Tibial nerve (tissue), 4 donors: ENCODE measurements around the gene UBXN7.

Experiments
- CTCF ChIP-seq, 5 experiments: fragments of 200-600 bp in 3 of 5; fragments of 450-650 bp in 2 of 5; sonication (generic) in 3 of 5; IDR thresholded peaks; one replicate each; pipeline ENCODE4 v1.5.1; 2016 to 2019; ENCODE audit warnings: antibody characterized with exemption in 5 of 5, mild to moderate bottlenecking in 3 of 5, moderate library complexity in 2 of 5
- EP300 ChIP-seq, 2 donors: sonication (generic); formaldehyde crosslinking; IDR thresholded peaks; one replicate each; pipeline ENCODE4 v1.6.1; 2017; ENCODE audit warnings: antibody characterized with exemption in 2 of 2, mild to moderate bottlenecking in 1 of 2
- POLR2A ChIP-seq, 2 donors: fragments of 450-650 bp; IDR thresholded peaks; one replicate each; pipeline ENCODE4 v1.6.1; 2017; ENCODE audit warnings: antibody characterized with exemption in 2 of 2, mild to moderate bottlenecking in 2 of 2, moderate library complexity in 2 of 2

- no peak for TF ChIP-seq CTCF (IDR thresholded peaks at IDR 0.05)
- TF ChIP-seq EP300 (IDR thresholded peaks at IDR 0.05), result no peak
- no peak for TF ChIP-seq POLR2A (IDR thresholded peaks at IDR 0.05)
These were observed 92.6 kb downstream of the UBXN7 start for GRCh38 chr3:196339493-196340254.
